D721Med (cell line): ENCODE data around the gene LSP1.

Experiments used
- DNase-seq: peaks from one replicate; pipeline ENCODE4 v3.0.0; 2011; ENCODE audit warnings: low spot score; ENCODE audit not compliant: insufficient read length
- FAIRE-seq: peaks from 2 replicates; lab custom pipeline; 2011; peaks lifted over from hg19 to GRCh38; lab: Jason Lieb, UNC
- CTCF ChIP-seq: IDR thresholded peaks from 2 replicates; pipeline ENCODE4 v1.5.1; 2012; ENCODE audit warnings: mild to moderate bottlenecking, control low read depth; ENCODE audit not compliant: insufficient read depth; ENCODE audit errors: missing control alignments

The LSP1 gene

DNA sequence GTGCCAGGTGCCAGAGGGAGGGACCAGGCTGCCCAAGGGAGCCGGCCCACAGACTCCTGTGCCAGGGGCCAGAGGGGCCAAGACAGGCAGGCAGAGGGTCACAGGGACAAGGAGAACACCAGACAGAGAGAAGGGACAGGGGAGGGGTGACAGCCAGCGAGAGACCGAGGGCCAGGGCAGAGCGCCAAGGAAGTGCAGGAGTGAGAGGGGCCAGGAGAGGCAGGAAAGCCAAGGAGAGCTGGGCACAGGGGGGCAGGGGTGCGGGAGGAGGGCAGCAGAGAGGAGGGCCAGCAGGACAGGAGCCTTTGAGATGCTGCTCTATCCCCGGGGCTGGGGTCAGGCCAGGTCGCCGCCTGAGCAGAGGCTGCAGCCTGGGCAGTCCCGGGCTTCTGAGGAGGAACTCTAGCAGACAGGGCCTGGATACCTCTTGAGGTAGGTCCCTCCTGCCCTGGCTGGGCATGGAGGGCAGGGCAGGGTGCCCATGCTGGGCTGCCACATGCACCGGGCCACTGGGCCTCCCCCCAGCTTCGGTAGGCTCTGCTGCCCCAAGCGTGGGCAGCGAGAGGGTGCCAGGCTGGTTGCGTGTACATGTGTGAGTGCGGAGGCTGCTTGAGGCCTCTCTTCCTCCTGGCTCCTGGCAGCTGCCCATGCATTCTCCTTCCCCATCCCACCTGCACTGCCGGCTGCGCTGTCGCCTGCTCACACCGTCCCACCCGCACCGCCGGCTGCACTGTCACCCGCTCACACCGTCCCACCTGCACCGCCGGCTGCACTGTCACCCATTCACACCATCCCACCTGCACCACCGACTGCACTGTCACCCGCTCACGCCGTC is 12.2 kb downstream of the LSP1 start:
- FAIRE-seq = no peak
- DNase-seq = no peak
- TF ChIP-seq CTCF = no peak

DNA sequence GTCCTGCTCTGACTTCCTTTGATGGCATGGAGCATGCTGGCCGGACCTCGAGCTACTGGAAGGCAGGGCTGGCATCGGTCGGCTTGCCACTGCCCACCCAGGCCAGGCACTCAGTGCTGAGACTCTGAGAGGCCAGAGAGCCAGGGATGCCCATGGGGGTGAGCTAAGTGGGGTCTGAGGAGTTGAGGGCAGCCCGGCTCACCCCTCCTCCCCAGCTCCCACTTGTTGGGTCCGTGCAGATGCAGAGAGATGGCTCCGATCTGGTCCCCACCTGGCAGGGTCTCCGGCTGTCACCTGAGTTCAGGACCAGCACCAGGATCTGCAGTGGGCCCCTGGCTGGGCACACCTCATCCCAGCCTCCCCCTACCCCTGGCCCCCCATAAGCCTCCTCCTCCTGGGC is 13.3 kb downstream of the LSP1 start:
- DNase-seq (no peak), FAIRE-seq (no peak)
- no peak for TF ChIP-seq CTCF

- no peak for FAIRE-seq
- no peak for TF ChIP-seq CTCF
- DNase-seq = no peak
Observed at GRCh38 chr11:1866776-1867175, 13.9 kb downstream of the LSP1 start.

GRCh38 chr11:1867381-1867780 is 14.5 kb downstream of the LSP1 start:
- DNase-seq = no peak
- TF ChIP-seq CTCF = no peak
- FAIRE-seq = no peak

DNA sequence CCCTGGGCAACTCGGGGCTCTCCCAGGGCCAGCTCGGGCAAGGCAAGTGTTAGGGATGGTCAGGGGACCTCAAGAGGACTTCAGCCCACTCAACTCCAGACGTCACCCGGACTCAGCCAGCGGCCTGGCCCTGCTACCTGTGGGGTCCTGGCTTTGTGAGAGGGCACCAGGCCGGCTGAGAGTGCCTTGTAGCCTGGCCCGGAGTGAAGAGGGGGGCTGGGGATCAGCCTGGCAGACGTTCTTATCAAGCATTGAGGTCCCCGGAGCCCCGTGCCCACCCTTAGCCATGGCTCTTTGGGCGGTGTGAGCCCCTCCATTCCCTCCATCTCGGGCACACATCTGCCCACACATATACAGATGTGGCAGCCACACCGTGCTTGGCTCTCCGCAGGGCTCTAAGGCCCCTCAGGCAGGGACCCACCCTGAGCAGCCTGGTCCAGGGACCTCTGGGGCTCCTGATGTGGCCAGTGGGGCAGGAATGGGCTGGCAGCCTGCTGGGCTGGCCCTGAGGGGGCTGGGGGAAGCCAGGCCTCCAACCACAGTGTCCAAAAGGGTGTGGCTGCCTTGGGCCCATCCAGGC is 15.3 kb downstream of the LSP1 start:
- no peak for DNase-seq
- no peak for FAIRE-seq
- no peak for TF ChIP-seq CTCF

DNA sequence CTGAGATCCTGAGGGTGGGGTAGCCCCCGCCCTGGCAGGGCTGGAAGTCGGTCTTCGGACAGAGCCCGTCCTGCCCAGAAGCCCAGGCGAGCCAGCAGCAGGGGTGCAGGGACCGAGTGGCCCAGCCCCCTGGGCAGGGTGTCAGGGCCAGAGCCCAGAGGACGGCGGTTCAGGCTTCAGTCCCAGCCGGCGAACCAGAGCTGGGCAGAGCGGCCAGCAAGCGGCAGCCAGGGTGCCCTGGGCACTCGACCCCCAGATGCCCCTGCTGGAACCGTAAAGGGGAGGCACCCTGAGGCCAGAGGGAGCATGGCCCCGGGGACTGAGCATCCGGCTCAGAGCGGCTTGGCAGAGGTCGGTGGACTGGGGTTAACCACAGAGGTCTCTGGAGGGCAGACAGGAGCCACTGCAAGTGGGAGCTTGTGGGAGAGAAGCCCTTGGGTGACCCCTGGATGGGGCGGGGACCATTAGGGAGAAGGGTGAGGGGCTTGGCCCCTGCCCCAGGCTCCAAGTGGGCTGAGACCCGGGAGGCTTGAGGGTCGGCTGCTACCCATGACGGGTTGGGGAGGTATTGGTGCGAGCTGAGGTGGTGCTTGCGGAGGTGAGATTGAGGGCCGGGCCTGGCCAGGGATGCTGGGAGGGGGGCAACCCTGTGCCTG is 15.9 kb downstream of the LSP1 start:
- FAIRE-seq (no peak), DNase-seq (no peak)
- no peak for TF ChIP-seq CTCF
